ENCODE measurements around the gene TMEM182. TPM values are rescaled to one million over a fixed set of nuclear protein-coding genes. Genes with fewer than 3 reads are reported as not detected.

The TMEM182 gene
- total RNA-seq, 4 donors from 2014 or later: 3.7 to 3.8 TPM; not detected in 2

DNA sequence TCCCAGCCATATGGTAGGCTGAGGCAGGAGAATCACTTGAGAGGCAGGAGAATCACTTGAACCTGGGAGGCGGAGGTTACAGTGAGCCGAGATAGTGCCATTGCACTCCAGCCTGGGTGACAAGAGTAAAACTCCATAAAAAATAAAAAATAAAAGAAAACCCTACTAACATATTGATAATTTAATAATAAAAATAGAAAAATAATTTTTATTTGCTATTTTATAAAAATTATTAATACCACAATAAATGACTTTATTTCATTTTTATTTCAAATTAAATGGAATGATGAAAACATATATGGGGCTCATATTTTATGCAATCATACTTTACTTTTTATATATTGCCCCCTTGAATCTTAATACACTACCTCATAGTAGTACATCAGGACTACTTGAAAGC, 20.4 kb downstream of the TMEM182 start:
- no peak for DNase-seq
- TF ChIP-seq, protein P1, sequence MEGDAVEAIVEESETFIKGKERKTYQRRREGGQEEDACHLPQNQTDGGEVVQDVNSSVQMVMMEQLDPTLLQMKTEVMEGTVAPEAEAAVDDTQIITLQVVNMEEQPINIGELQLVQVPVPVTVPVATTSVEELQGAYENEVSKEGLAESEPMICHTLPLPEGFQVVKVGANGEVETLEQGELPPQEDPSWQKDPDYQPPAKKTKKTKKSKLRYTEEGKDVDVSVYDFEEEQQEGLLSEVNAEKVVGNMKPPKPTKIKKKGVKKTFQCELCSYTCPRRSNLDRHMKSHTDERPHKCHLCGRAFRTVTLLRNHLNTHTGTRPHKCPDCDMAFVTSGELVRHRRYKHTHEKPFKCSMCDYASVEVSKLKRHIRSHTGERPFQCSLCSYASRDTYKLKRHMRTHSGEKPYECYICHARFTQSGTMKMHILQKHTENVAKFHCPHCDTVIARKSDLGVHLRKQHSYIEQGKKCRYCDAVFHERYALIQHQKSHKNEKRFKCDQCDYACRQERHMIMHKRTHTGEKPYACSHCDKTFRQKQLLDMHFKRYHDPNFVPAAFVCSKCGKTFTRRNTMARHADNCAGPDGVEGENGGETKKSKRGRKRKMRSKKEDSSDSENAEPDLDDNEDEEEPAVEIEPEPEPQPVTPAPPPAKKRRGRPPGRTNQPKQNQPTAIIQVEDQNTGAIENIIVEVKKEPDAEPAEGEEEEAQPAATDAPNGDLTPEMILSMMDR (IDR thresholded peaks at IDR 0.05): no peak
- no peak for TF ChIP-seq POLR2AphosphoS5 (IDR thresholded peaks at IDR 0.05)
- no peak for TF ChIP-seq EP300 (IDR thresholded peaks at IDR 0.05; ENCODE audit: low read depth)
- no peak for TF ChIP-seq POLR2A (IDR thresholded peaks at IDR 0.05)
- in situ Hi-C loops (cut with MboI; ENCODE audit: low pct_ligation_motif_present in 1 of 4, low pct_unique_long_range_greater_than_20kb in 1 of 4, low sequenced_read_pairs in 3 of 4) (no loop called here), intact Hi-C loops (cut with DNase I; ENCODE audit: low total_unique reads) (no loop called here)
- Histone ChIP-seq H3K4me3 (no peak overlapping the region), H3K4me1 (no peaks in the 10 kb centered on the region), H3K27me3 (no peaks in the 10 kb centered on the region), H3K9me3 (no peaks in the 10 kb centered on the region), H3K27ac (no peak overlapping the region), H3K36me3 (no peaks in the 10 kb centered on the region)
- WGBS, 2 donors (ENCODE audit: low coverage in 1 of 2): 87 to 98% methylated on average over 2 of the region's 2 CpGs

DNA sequence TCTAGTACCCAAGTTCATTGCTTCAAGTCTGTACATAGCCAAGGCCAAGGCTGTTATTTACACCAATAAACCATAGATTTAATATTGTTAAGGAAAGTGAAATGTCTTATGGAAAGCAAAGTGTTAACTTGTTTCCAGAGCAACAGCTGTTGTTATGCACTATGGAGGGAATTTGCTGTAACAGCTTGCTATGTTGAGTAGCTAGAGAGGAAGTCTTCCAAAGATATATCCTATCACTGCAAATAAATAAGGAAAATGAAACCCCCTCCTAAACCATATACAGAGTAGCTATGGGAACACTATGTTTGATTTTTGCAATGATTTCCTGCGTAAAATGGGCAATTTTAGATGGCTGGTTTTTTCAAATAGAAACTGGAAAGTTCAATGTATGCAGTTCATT, 21.1 kb downstream of the TMEM182 start:
- intact Hi-C loops (cut with DNase I; ENCODE audit: low total_unique reads) (no loop called here), in situ Hi-C loops (cut with MboI; ENCODE audit: low pct_ligation_motif_present in 1 of 4, low pct_unique_long_range_greater_than_20kb in 1 of 4, low sequenced_read_pairs in 3 of 4) (no loop called here)
- WGBS, 2 donors (ENCODE audit: low coverage in 1 of 2): 76% methylated on average over 1 of the region's 1 CpG; no CpG with 5 or more reads in 1 of the 2 donors
- Histone ChIP-seq H3K27ac (no peak overlapping the region), H3K36me3 (no peaks in the 10 kb centered on the region), H3K4me1 (no peaks in the 10 kb centered on the region), H3K4me3 (no peak overlapping the region), H3K9me3 (no peaks in the 10 kb centered on the region), H3K27me3 (no peaks in the 10 kb centered on the region)
- TF ChIP-seq POLR2A (IDR thresholded peaks at IDR 0.05): no peak
- no peak for TF ChIP-seq POLR2AphosphoS5 (IDR thresholded peaks at IDR 0.05)
- TF ChIP-seq, protein P1 (IDR thresholded peaks at IDR 0.05): no peak
- no peak for TF ChIP-seq EP300 (IDR thresholded peaks at IDR 0.05; ENCODE audit: low read depth)
- DNase-seq: no peak

DNA sequence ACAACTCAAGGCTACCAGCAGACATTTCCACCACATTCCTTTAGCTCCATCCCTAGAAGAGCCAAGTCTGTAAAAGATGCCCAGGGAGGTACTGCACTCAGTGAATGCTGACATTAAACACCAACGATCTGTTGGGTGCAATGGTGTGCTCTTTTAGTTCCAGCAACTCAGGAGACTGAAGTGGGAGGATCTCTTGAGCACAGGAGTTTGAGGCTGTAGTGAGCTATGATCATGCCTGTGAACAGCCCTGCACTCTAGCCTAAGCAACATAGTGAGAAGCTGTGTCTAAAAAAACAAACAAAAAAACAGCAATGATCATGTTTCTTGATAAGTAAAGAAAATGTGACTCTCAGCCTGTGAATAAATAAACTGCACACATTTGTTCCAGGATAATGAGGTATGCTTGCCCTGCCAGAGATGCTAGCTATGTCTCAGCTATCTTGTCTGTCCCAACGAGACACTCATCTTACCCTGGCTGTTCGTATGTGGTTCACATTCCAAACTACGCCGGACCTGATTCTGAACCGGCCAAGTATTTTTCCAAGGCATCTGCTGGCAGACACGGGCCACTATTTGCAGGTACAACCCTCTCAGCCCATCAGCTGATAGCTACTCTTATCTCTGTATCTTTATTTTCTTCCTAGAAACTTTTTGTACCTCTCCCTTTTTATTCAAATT, 21.8 kb downstream of the TMEM182 start:
- no peak overlapping the region for H3K4me3 ChIP-seq
- H3K27me3 ChIP-seq: no peaks in the 10 kb centered on the region
- H3K9me3 ChIP-seq: no peaks in the 10 kb centered on the region
- 48 to 68% methylated on average over 4 to 7 of the region's 7 CpGs for WGBS, 2 donors (ENCODE audit: low coverage in 1 of 2)
- no peak for DNase-seq
- in situ Hi-C loops (cut with MboI; ENCODE audit: low pct_ligation_motif_present in 1 of 4, low pct_unique_long_range_greater_than_20kb in 1 of 4, low sequenced_read_pairs in 3 of 4) (no loop called here), intact Hi-C loops (cut with DNase I; ENCODE audit: low total_unique reads) (no loop called here)
- H3K4me1 ChIP-seq: no peaks in the 10 kb centered on the region
- H3K36me3 ChIP-seq: no peaks in the 10 kb centered on the region
- no peak overlapping the region for H3K27ac ChIP-seq
- TF ChIP-seq, protein P1 (IDR thresholded peaks at IDR 0.05): no peak
- TF ChIP-seq POLR2A (IDR thresholded peaks at IDR 0.05) (no peak), POLR2AphosphoS5 (IDR thresholded peaks at IDR 0.05) (no peak), EP300 (IDR thresholded peaks at IDR 0.05; ENCODE audit: low read depth) (no peak)

DNA sequence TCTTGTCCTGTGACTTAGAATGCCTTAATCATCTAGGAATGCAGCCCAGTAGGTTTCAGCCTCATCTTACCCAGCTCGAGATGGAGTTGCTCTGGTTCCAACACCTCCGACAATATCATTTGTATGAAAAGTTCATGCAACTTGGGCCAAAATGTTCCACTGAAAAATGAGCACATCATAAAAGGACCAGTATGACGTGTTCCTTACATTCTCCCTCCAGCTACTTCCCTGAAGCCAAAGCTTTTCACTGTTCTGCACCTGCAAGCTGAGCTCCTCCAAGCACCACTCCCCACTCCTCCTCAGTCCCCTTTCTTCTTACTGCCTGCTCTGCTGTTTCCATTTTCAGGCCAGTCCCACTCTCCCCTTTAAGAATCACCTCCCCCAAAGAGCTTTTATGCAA, 23.1 kb downstream of the TMEM182 start:
- intact Hi-C loops (cut with DNase I; ENCODE audit: low total_unique reads): no loop called here
- DNase-seq: no peak
- in situ Hi-C loops (cut with MboI; ENCODE audit: low pct_ligation_motif_present in 1 of 4, low pct_unique_long_range_greater_than_20kb in 1 of 4, low sequenced_read_pairs in 3 of 4): no loop called here
- Histone ChIP-seq H3K4me1 (no peaks in the 10 kb centered on the region), H3K4me3 (no peak overlapping the region), H3K9me3 (no peaks in the 10 kb centered on the region), H3K27ac (no peak overlapping the region), H3K36me3 (no peaks in the 10 kb centered on the region), H3K27me3 (no peaks in the 10 kb centered on the region)
- TF ChIP-seq EP300 (IDR thresholded peaks at IDR 0.05; ENCODE audit: low read depth): no peak
- no peak for TF ChIP-seq POLR2A (IDR thresholded peaks at IDR 0.05)
- TF ChIP-seq, protein P1 (IDR thresholded peaks at IDR 0.05): no peak
- WGBS, 2 donors (ENCODE audit: low coverage in 1 of 2): 94% methylated on average over 3 of the region's 3 CpGs; no CpG with 5 or more reads in 1 of the 2 donors
